HepG2 (cell line): ENCODE data around the gene CLPSL2. TPM values are rescaled to one million over a fixed set of nuclear protein-coding genes. Genes with fewer than 3 reads are reported as not detected.

Experiments used
- CBX2 ChIP-seq, 2 experiments: fragments of 200-600 bp in 1 of 2; sonication (generic); formaldehyde crosslinking in 1 of 2; IDR thresholded peaks; 2 replicates each; pipeline versions ENCODE4 v1.7.0 to v1.8.1; 2018 to 2022; ENCODE audit warnings: low read depth in 2 of 2, low read length in 1 of 2, mild to moderate bottlenecking in 1 of 2, missing genetic modification reagents in 1 of 2
- ELF1 ChIP-seq: sonication (generic); formaldehyde crosslinking; IDR thresholded peaks from 2 replicates; pipeline ENCODE4 v1.4.0; 2020; ENCODE audit warnings: missing genetic modification reagents
- ETV5 ChIP-seq: IDR thresholded peaks from 2 replicates; pipeline ENCODE4 v1.6.1; 2018; ENCODE audit warnings: missing biosample characterization, missing genetic modification reagents, inconsistent platforms, borderline replicate concordance
- IRF2 ChIP-seq: IDR thresholded peaks from 2 replicates; pipeline ENCODE4 v1.6.1; 2018; ENCODE audit warnings: missing genetic modification reagents, missing compliant biosample characterization
- KDM2A ChIP-seq: sonication (generic); formaldehyde crosslinking; IDR thresholded peaks from 2 replicates; pipeline ENCODE4 v1.4.0; 2020; ENCODE audit warnings: low read depth, missing genetic modification reagents, borderline replicate concordance
- MTA3 ChIP-seq: sonication (generic); formaldehyde crosslinking; IDR thresholded peaks from 2 replicates; pipeline ENCODE4 v1.4.0; 2020; ENCODE audit warnings: missing genetic modification reagents
- MXI1 ChIP-seq: IDR thresholded peaks from 3 replicates; pipeline ENCODE4 v1.6.1; 2012; ENCODE audit warnings: low read depth, low read length, inconsistent platforms, borderline replicate concordance
- PRMT3 ChIP-seq: sonication (generic); formaldehyde crosslinking; IDR thresholded peaks from 2 replicates; pipeline ENCODE4 v1.8.1; 2022; ENCODE audit warnings: low read depth, mild to moderate bottlenecking, moderate library complexity, missing genetic modification reagents, borderline replicate concordance
- SRSF4 ChIP-seq: fragments of 200-400 bp; formaldehyde crosslinking; IDR thresholded peaks from one replicate; pipeline ENCODE4 v1.6.1; 2018; ENCODE audit warnings: mild to moderate bottlenecking, low read depth, low read length, moderate library complexity; ENCODE audit not compliant: poor library complexity, severe bottlenecking
- TBX2 ChIP-seq: sonication (generic); formaldehyde crosslinking; IDR thresholded peaks from 2 replicates; pipeline ENCODE4 v1.5.0; 2020; ENCODE audit warnings: missing genetic modification reagents, mild to moderate bottlenecking, borderline replicate concordance
- TGIF2 ChIP-seq: IDR thresholded peaks from 2 replicates; pipeline ENCODE4 v1.6.1; 2016; ENCODE audit warnings: control low read depth, missing compliant biosample characterization
- ZBTB20 ChIP-seq: sonication (generic); formaldehyde crosslinking; IDR thresholded peaks from 2 replicates; pipeline ENCODE4 v1.8.1; 2023; ENCODE audit warnings: missing genetic modification reagents, low read depth, mild to moderate bottlenecking, borderline replicate concordance
- ZFYVE20 ChIP-seq: sonication (generic); formaldehyde crosslinking; IDR thresholded peaks from 2 replicates; pipeline ENCODE4 v1.8.0; 2023; ENCODE audit warnings: low read depth, mild to moderate bottlenecking, moderate library complexity, missing genetic modification reagents, borderline replicate concordance
- ZNF136 ChIP-seq: sonication (generic); formaldehyde crosslinking; IDR thresholded peaks from 2 replicates; pipeline ENCODE4 v1.8.1; 2022; ENCODE audit warnings: low read depth, mild to moderate bottlenecking, moderate library complexity, missing genetic modification reagents
- ZNF557 ChIP-seq: sonication (generic); formaldehyde crosslinking; IDR thresholded peaks from 2 replicates; pipeline ENCODE4 v1.4.0; 2020; ENCODE audit warnings: missing genetic modification reagents
- ZNF670 ChIP-seq: sonication (generic); formaldehyde crosslinking; IDR thresholded peaks from 2 replicates; pipeline ENCODE4 v1.8.0; 2022; ENCODE audit warnings: mild to moderate bottlenecking, missing genetic modification reagents, borderline replicate concordance
- ZNF781 ChIP-seq: sonication (generic); formaldehyde crosslinking; IDR thresholded peaks from 2 replicates; pipeline ENCODE4 v1.5.1; 2020; ENCODE audit warnings: borderline replicate concordance, mild to moderate bottlenecking, missing genetic modification reagents; ENCODE audit errors: not compliant biosample characterization
- polyA plus RNA-seq, 8 experiments: library from polyadenylated mRNA; depleted of rRNA in 3 of 8; stranded (reverse) in 7 of 8; unstranded in 1 of 8; fragments of >200 nt; fragmentation: Illumina TruSeq in 4 of 8; extraction: Trizol in 4 of 8; gene quantifications; 2 replicates each; pipeline versions ENCODE4 v1.2.1 to v1.2.3, GENCODE V29; 2011 to 2016; ENCODE audit warnings: low read depth in 4 of 8, missing spikeins in 1 of 8, mixed read lengths in 1 of 8; ENCODE audit not compliant: insufficient read depth in 1 of 8
- total RNA-seq, 5 experiments: library from RNA; depleted of rRNA; stranded (reverse); fragments of >200 nt; fragmentation: Illumina TruSeq; extraction: Trizol; gene quantifications; 2 replicates each; pipeline ENCODE4 v1.2.3, GENCODE V29; 2016; ENCODE audit warnings: low read depth in 1 of 5
- TF ChIP-seq, protein P1 (sequence below): sonication (generic); formaldehyde crosslinking; IDR thresholded peaks from 2 replicates; pipeline ENCODE4 v1.4.0; 2020; ENCODE audit warnings: missing genetic modification reagents, borderline replicate concordance
- TF ChIP-seq, protein P2 (sequence below): conservative IDR thresholded peaks from 2 replicates; pipeline ENCODE4 v1.6.1; 2018; ENCODE audit warnings: missing genetic modification reagents
- TF ChIP-seq, protein P3 (sequence below): sonication (generic); formaldehyde crosslinking; IDR thresholded peaks from 2 replicates; pipeline ENCODE4 v1.4.0; 2020; ENCODE audit warnings: mild to moderate bottlenecking, missing genetic modification reagents
- TF ChIP-seq, protein P4 (sequence below): sonication (generic); formaldehyde crosslinking; IDR thresholded peaks from 2 replicates; pipeline ENCODE4 v1.4.0; 2020; ENCODE audit warnings: mild to moderate bottlenecking, missing genetic modification reagents
- TF ChIP-seq, protein P5 (sequence below): sonication (generic); formaldehyde crosslinking; IDR thresholded peaks from 2 replicates; pipeline ENCODE4 v1.4.0; 2020; ENCODE audit warnings: mild to moderate bottlenecking, low read depth, missing genetic modification reagents

The CLPSL2 gene
- total and polyA plus RNA-seq, 2 of the 13 experiments (the other 11 are each of a cell fraction or from before 2014, with no cell fraction given): not detected

DNA sequence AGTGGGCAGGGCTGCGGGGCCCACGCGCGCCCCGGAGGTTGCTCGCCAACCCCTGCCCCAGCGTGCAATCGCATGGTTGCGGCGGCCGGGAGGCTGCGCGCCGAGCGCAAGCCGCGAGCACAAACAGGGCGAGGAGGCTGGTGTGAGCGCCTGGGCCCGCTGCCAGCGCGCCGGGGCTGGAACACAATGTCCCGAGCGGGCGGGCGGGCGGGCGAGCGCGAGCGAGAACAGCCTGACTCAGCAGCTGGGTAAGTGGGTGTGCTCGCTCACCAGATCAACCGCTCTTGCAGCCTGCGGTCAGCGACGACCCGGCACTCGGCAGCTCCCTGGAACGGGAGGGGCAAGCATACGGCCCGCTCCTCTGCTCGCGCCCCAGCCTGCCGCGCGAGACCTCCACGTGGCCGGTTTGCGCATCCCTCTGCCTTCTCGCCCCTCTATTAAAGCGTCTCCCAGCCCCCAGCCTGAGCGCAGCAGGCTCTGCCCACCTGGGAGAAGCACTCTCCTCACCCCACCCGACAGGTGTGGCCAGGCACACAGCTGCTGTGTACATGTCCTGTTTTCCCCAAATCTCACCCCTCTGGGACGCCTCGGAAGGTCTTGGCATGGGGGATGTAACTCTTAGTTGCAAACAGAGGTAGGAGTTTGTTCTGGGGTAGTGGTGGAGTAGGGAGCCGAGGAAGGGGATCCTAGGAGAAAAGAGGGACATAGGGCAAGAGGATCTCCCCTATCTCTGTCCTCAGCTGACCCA lies 48.3 kb upstream of the CLPSL2 start (continued):
- TF ChIP-seq IRF2: no peak
- no peak for TF ChIP-seq MXI1
- no peak; the same call in 1 of the 2 replicates for TF ChIP-seq TBX2 (CRISPR knock-in tag)
- TF ChIP-seq, protein P1, sequence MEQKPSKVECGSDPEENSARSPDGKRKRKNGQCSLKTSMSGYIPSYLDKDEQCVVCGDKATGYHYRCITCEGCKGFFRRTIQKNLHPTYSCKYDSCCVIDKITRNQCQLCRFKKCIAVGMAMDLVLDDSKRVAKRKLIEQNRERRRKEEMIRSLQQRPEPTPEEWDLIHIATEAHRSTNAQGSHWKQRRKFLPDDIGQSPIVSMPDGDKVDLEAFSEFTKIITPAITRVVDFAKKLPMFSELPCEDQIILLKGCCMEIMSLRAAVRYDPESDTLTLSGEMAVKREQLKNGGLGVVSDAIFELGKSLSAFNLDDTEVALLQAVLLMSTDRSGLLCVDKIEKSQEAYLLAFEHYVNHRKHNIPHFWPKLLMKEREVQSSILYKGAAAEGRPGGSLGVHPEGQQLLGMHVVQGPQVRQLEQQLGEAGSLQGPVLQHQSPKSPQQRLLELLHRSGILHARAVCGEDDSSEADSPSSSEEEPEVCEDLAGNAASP (CRISPR knock-in tag): no peak; the same call in 1 of the 2 replicates
- peak; percentile 81 for TF ChIP-seq KDM2A (CRISPR knock-in tag)
- TF ChIP-seq MTA3 (CRISPR knock-in tag): no peak
- TF ChIP-seq ZNF136 (CRISPR knock-in tag): no peak
- TF ChIP-seq CBX2 (IDR thresholded peaks at IDR 0.05; ENCODE audit: low read depth, low read length): no peak
- no peak for TF ChIP-seq CBX2 (CRISPR knock-in tag; IDR thresholded peaks at IDR 0.05; ENCODE audit: low read depth)
- no peak for TF ChIP-seq SRSF4
- TF ChIP-seq, protein P2, sequence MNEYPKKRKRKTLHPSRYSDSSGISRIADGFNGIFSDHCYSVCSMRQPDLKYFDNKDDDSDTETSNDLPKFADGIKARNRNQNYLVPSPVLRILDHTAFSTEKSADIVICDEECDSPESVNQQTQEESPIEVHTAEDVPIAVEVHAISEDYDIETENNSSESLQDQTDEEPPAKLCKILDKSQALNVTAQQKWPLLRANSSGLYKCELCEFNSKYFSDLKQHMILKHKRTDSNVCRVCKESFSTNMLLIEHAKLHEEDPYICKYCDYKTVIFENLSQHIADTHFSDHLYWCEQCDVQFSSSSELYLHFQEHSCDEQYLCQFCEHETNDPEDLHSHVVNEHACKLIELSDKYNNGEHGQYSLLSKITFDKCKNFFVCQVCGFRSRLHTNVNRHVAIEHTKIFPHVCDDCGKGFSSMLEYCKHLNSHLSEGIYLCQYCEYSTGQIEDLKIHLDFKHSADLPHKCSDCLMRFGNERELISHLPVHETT (CRISPR knock-in tag): no peak
- TF ChIP-seq PRMT3 (CRISPR knock-in tag): no peak
- no peak for TF ChIP-seq ZNF781
- no peak; the same call in 1 of the 2 replicates for TF ChIP-seq ETV5
- no peak for TF ChIP-seq ZNF670
- no peak for TF ChIP-seq ZBTB20 (CRISPR knock-in tag)
- TF ChIP-seq TGIF2 (CRISPR knock-in tag): 0 out of 2 replicates have a peak, but pooled peaks have one; percentile 15
- 0 out of 2 replicates have a peak, but pooled peaks have one; percentile 20 for TF ChIP-seq ZFYVE20
- TF ChIP-seq, protein P3, sequence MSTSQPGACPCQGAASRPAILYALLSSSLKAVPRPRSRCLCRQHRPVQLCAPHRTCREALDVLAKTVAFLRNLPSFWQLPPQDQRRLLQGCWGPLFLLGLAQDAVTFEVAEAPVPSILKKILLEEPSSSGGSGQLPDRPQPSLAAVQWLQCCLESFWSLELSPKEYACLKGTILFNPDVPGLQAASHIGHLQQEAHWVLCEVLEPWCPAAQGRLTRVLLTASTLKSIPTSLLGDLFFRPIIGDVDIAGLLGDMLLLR (CRISPR knock-in tag): no peak
- TF ChIP-seq ZNF557 (CRISPR knock-in tag): no peak
- no peak for TF ChIP-seq ELF1 (CRISPR knock-in tag)
- TF ChIP-seq, protein P4, sequence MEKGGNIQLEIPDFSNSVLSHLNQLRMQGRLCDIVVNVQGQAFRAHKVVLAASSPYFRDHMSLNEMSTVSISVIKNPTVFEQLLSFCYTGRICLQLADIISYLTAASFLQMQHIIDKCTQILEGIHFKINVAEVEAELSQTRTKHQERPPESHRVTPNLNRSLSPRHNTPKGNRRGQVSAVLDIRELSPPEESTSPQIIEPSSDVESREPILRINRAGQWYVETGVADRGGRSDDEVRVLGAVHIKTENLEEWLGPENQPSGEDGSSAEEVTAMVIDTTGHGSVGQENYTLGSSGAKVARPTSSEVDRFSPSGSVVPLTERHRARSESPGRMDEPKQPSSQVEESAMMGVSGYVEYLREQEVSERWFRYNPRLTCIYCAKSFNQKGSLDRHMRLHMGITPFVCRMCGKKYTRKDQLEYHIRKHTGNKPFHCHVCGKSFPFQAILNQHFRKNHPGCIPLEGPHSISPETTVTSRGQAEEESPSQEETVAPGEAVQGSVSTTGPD (CRISPR knock-in tag): no peak
- TF ChIP-seq, protein P5, sequence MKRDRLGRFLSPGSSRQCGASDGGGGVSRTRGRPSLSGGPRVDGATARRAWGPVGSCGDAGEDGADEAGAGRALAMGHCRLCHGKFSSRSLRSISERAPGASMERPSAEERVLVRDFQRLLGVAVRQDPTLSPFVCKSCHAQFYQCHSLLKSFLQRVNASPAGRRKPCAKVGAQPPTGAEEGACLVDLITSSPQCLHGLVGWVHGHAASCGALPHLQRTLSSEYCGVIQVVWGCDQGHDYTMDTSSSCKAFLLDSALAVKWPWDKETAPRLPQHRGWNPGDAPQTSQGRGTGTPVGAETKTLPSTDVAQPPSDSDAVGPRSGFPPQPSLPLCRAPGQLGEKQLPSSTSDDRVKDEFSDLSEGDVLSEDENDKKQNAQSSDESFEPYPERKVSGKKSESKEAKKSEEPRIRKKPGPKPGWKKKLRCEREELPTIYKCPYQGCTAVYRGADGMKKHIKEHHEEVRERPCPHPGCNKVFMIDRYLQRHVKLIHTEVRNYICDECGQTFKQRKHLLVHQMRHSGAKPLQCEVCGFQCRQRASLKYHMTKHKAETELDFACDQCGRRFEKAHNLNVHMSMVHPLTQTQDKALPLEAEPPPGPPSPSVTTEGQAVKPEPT (CRISPR knock-in tag): 0 out of 2 replicates have a peak, but pooled peaks have one; percentile 4
